Measurements from ENCODE around the gene SUSD1. TPM values are rescaled to one million over a fixed set of nuclear protein-coding genes. Genes with fewer than 3 reads are reported as not detected.

SUSD1 gene
- total RNA-seq, 1 experiment from 2014 or later: 7.4 TPM

DNA sequence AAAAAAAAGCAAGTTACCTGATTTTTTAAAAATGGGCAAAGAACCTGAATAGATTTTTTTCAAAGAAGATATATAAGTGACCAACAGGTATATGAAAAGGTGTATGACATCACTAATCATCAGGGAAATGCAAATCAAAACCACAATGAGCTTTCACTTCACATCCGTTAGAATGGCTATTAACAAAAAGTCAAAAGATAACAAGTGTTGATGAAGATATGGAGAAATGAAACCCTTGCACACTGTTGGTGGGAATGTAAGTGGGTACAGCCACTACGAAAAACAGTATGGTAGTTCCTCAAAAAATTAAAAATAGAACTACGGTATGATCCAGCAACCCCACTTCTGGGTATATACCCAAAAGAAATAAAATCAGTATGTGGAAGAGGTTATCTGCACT is 143.7 kb downstream of the SUSD1 start:
- no peaks in the 10 kb centered on the region for H3K36me3 ChIP-seq (ENCODE audit: low read depth, low read length)
- ChIA-PET CTCF (interaction anchor here (0.6 kb wide), 1 partner anchor 43 kb away, joined by 6 read pairs; no protein-coding TSS in a partner anchor), POLR2A (ENCODE audit: unreplicated experiment) (no interaction called here)
- TF ChIP-seq, protein P1, sequence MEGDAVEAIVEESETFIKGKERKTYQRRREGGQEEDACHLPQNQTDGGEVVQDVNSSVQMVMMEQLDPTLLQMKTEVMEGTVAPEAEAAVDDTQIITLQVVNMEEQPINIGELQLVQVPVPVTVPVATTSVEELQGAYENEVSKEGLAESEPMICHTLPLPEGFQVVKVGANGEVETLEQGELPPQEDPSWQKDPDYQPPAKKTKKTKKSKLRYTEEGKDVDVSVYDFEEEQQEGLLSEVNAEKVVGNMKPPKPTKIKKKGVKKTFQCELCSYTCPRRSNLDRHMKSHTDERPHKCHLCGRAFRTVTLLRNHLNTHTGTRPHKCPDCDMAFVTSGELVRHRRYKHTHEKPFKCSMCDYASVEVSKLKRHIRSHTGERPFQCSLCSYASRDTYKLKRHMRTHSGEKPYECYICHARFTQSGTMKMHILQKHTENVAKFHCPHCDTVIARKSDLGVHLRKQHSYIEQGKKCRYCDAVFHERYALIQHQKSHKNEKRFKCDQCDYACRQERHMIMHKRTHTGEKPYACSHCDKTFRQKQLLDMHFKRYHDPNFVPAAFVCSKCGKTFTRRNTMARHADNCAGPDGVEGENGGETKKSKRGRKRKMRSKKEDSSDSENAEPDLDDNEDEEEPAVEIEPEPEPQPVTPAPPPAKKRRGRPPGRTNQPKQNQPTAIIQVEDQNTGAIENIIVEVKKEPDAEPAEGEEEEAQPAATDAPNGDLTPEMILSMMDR (conservative IDR thresholded peaks at IDR 0.05; ENCODE audit: low read depth, low read length): no peak
- TF ChIP-seq EZH2 (IDR thresholded peaks at IDR 0.05; ENCODE audit: low read length, unreplicated experiment) (no peak), EZH2phosphoT487 (IDR thresholded peaks at IDR 0.05; ENCODE audit: borderline replicate concordance, low read length) (no peak)
- intact Hi-C loops (cut with micrococcal nuclease): no loop called here
- no peak overlapping the region for H3K4me3 ChIP-seq (ENCODE audit: low read length)
- H3F3A ChIP-seq (ENCODE audit: low read length, unreplicated experiment): peaks cover 3% of the 10 kb centered on the region
- no peaks in the 10 kb centered on the region for H3K79me2 ChIP-seq (ENCODE audit: low read length)
- H3K9ac ChIP-seq (ENCODE audit: low read length): no peak overlapping the region
- peaks cover 36% of the 10 kb centered on the region for H3K4me1 ChIP-seq (ENCODE audit: insufficient read depth, low read length)
- no peak overlapping the region for H3K27ac ChIP-seq (ENCODE audit: low read length)
- ATAC-seq (no peak), DNase-seq (no peak)
- no peak overlapping the region for H3K4me2 ChIP-seq (ENCODE audit: low read length)
- H2AFZ ChIP-seq (ENCODE audit: low read length): no peak overlapping the region
- H4K20me1 ChIP-seq (ENCODE audit: low read length): no peaks in the 10 kb centered on the region
- H3K9me2 ChIP-seq (replicated peaks; ENCODE audit: low read length): no peaks in the 10 kb centered on the region
- no peaks in the 10 kb centered on the region for H3K9me3 ChIP-seq (ENCODE audit: low read length)
- no peaks in the 10 kb centered on the region for H3K27me3 ChIP-seq (ENCODE audit: low read length)
- no TSS peak for BruUV-seq (replicated peaks)

GRCh38 chr9:112029921-112030444 is 145.1 kb downstream of the SUSD1 start:
- Histone ChIP-seq H4K20me1 (ENCODE audit: low read length) (no peaks in the 10 kb centered on the region), H3K4me3 (ENCODE audit: low read length) (no peak overlapping the region), H3F3A (ENCODE audit: low read length, unreplicated experiment) (peaks cover 3% of the 10 kb centered on the region), H3K27me3 (ENCODE audit: low read length) (no peaks in the 10 kb centered on the region), H3K27ac (ENCODE audit: low read length) (peak overlapping the region; percentile 61), H2AFZ (ENCODE audit: low read length) (no peak overlapping the region), H3K9ac (ENCODE audit: low read length) (no peak overlapping the region; the same call in 1 of the 2 replicates), H3K9me2 (replicated peaks; ENCODE audit: low read length) (no peaks in the 10 kb centered on the region), H3K9me3 (ENCODE audit: low read length) (no peaks in the 10 kb centered on the region), H3K36me3 (ENCODE audit: low read depth, low read length) (no peaks in the 10 kb centered on the region), H3K79me2 (ENCODE audit: low read length) (no peaks in the 10 kb centered on the region), H3K4me1 (ENCODE audit: insufficient read depth, low read length) (peaks cover 36% of the 10 kb centered on the region), H3K4me2 (ENCODE audit: low read length) (peak overlapping the region; percentile 31)
- ChIA-PET CTCF (interaction anchor here (0.6 kb wide), 1 partner anchor 880 kb away, joined by 7 read pairs; no protein-coding TSS in a partner anchor), POLR2A (ENCODE audit: unreplicated experiment) (interaction anchor here (0.6 kb wide), 1 partner anchor 133 kb away, joined by 5 read pairs; the partner anchor contains the start of gene UGCG)
- no TSS peak for BruUV-seq (replicated peaks)
- ATAC-seq (peak; percentile 89), DNase-seq (peak; percentile 79)
- intact Hi-C loops (cut with micrococcal nuclease): no loop called here
- no peak for TF ChIP-seq EZH2 (IDR thresholded peaks at IDR 0.05; ENCODE audit: low read length, unreplicated experiment)
- TF ChIP-seq EZH2phosphoT487 (IDR thresholded peaks at IDR 0.05; ENCODE audit: borderline replicate concordance, low read length): no peak
- TF ChIP-seq, protein P1 (conservative IDR thresholded peaks at IDR 0.05; ENCODE audit: low read depth, low read length): no peak

All from PC-3 (cell line).